Measurements from ENCODE around the gene CHID1.

CHID1 gene

GRCh38 chr11:932435-932834 is 21.8 kb upstream of the CHID1 start:
- no peak for DNase-seq

GRCh38 chr11:931385-931784 is 20.8 kb upstream of the CHID1 start:
- no peak for DNase-seq

- DNase-seq, result no peak
These were observed 18.8 kb upstream of the CHID1 start for GRCh38 chr11:929405-929804.

- no peak for DNase-seq
These were observed 18.2 kb upstream of the CHID1 start for GRCh38 chr11:928786-929185.

- DNase-seq, result no peak
These were observed 17.3 kb upstream of the CHID1 start for GRCh38 chr11:927871-928270.

- DNase-seq, result no peak
These were observed 15.8 kb upstream of the CHID1 start for GRCh38 chr11:926341-926916.

GRCh38 chr11:925496-926301 is 15.1 kb upstream of the CHID1 start, which contains the start of gene AP2A2:
Gene AP2A2, plus strand, starts transcription at chr11:925870. Its CDS starts 152 bp downstream, at chr11:926022.
- DNase-seq, result peak; percentile 74

GRCh38 chr11:925158-925495 is 14.5 kb upstream of the CHID1 start:
- no peak for DNase-seq

- no peak for DNase-seq
These were observed 14.0 kb upstream of the CHID1 start for GRCh38 chr11:924406-925157.

GRCh38 chr11:923691-924405 is 13.2 kb upstream of the CHID1 start:
- no peak for DNase-seq

GRCh38 chr11:921921-922678 is 11.5 kb upstream of the CHID1 start:
- no peak for DNase-seq

GRCh38 chr11:917426-917825 is 6.8 kb upstream of the CHID1 start:
- DNase-seq, result no peak

GRCh38 chr11:914747-915501 is 4.3 kb upstream of the CHID1 start:
- DNase-seq, result no peak

- DNase-seq, result no peak
These were observed 3.6 kb upstream of the CHID1 start for GRCh38 chr11:914204-914603.

- DNase-seq, result no peak
These were observed 2.4 kb upstream of the CHID1 start for GRCh38 chr11:913043-913442.

GRCh38 chr11:912266-912665 is 1.7 kb upstream of the CHID1 start:
- DNase-seq, result no peak

GRCh38 chr11:911890-912219 is 1.2 kb upstream of the CHID1 start:
- DNase-seq, result no peak

- peak; percentile 36 for DNase-seq
These were observed 650 bp upstream of the CHID1 start for GRCh38 chr11:911031-911889.

- DNase-seq, result no peak
These were observed 494 bp downstream of the CHID1 start for GRCh38 chr11:910044-910588.

- no peak for DNase-seq
These were observed 1.2 kb downstream of the CHID1 start for GRCh38 chr11:909406-909805.

GRCh38 chr11:908273-908672 is 2.3 kb downstream of the CHID1 start:
- DNase-seq, result no peak
